SK-N-MC (cell line): ENCODE results near the gene DIP2C.

Experiments
- DNase-seq: peaks from one replicate; pipeline ENCODE4 v3.0.0-alpha.2; 2011; ENCODE audit warnings: low read depth, low spot score
- H3K27ac ChIP-seq: fragments of 200-600 bp; sonication (generic); 2 replicates; pipeline ENCODE4 v1.5.1; 2016; ENCODE audit warnings: mixed run types
- H3K36me3 ChIP-seq: fragments of 200-600 bp; sonication (generic); 2 replicates; pipeline ENCODE4 v1.6.1; 2017; ENCODE audit warnings: antibody characterized with exemption, low read length, mixed read lengths; ENCODE audit not compliant: insufficient read depth
- H3K4me3 ChIP-seq: fragments of 200-600 bp; sonication (generic); 2 replicates; pipeline ENCODE4 v1.5.1; 2016
- H3K9ac ChIP-seq: fragments of 200-600 bp; sonication (generic); 2 replicates; pipeline ENCODE4 v1.8.0; 2017; ENCODE audit warnings: mixed run types, mixed read lengths; ENCODE audit not compliant: insufficient read length
- H3K9me3 ChIP-seq: fragments of 200-600 bp; sonication (generic); 2 replicates; pipeline ENCODE4 v1.6.1; 2017; ENCODE audit warnings: low read depth, mild to moderate bottlenecking, antibody characterized with exemption, low read length, moderate library complexity, mixed read lengths
- EZH2 ChIP-seq: fragments of 200-600 bp; sonication (generic); IDR thresholded peaks from one replicate; pipeline ENCODE4 v1.6.1; 2017; ENCODE audit warnings: antibody characterized with exemption
- FOXP2 ChIP-seq: optimal IDR thresholded peaks from 2 replicates; pipeline ENCODE3; 2011; ENCODE audit warnings: mild to moderate bottlenecking, moderate library complexity; ENCODE audit not compliant: insufficient read depth; ENCODE audit errors: extremely low read length, control extremely low read depth
- POLR2AphosphoS5 ChIP-seq: IDR thresholded peaks from 2 replicates; pipeline ENCODE4 v1.6.1; 2012; ENCODE audit warnings: mild to moderate bottlenecking, low read depth, low read length, borderline replicate concordance

The DIP2C gene

DNA sequence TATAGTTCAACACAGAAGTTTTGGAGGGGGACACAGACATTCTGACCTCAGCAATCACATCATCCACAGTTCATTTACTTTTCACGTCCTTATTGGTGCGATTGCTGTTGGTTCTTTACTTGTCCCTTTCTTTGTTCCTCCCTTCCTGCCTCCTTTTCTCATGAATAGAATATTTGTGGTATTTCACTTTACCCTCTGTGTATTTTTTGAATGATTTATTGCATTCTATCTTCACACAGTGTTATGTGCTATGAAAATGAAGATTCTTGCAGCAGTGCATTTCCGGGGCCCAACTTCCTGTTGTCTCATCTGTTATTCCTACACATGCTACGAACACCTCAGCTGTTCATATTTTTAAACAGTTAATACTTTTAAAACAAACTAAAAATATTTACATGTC is 374.6 kb downstream of the DIP2C start:
- peak overlapping the region; percentile 92 for H3K27ac ChIP-seq
- no peak for DNase-seq
- peak overlapping the region; percentile 51 for H3K4me3 ChIP-seq
- TF ChIP-seq POLR2AphosphoS5 (no peak; the same call in 1 of the 2 replicates), FOXP2 (no peak), EZH2 (no peak)
- H3K36me3 ChIP-seq: no peaks in the 10 kb centered on the region
- H3K9ac ChIP-seq: peak overlapping the region; percentile 26
- H3K9me3 ChIP-seq: no peaks in the 10 kb centered on the region

DNA sequence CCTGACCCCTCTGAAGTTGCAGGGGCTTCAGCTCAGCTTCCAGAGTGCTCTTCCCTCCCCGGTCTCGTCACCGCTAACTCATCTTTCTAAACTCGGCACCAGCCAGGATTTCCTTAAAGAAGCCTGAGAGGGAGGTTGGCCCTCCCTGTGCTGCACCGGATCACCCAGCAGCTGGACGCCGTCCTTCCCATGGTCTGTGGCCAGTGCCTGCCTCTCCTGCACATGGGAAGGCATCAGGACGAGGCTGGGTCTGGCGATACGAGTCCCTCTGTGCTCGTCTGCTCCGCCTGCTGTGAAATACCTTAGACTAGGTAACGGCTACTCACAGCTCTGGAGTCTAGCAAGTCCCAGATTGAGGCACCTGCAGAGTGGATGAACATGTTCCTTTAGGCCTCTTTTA is 375.1 kb downstream of the DIP2C start:
- no peak for TF ChIP-seq POLR2AphosphoS5
- TF ChIP-seq FOXP2: no peak
- no peak for TF ChIP-seq EZH2
- H3K4me3 ChIP-seq: peak overlapping the region; percentile 51
- peak overlapping the region; percentile 92 for H3K27ac ChIP-seq
- H3K36me3 ChIP-seq: no peaks in the 10 kb centered on the region
- DNase-seq: no peak
- H3K9ac ChIP-seq: no peak overlapping the region
- H3K9me3 ChIP-seq: no peaks in the 10 kb centered on the region

DNA sequence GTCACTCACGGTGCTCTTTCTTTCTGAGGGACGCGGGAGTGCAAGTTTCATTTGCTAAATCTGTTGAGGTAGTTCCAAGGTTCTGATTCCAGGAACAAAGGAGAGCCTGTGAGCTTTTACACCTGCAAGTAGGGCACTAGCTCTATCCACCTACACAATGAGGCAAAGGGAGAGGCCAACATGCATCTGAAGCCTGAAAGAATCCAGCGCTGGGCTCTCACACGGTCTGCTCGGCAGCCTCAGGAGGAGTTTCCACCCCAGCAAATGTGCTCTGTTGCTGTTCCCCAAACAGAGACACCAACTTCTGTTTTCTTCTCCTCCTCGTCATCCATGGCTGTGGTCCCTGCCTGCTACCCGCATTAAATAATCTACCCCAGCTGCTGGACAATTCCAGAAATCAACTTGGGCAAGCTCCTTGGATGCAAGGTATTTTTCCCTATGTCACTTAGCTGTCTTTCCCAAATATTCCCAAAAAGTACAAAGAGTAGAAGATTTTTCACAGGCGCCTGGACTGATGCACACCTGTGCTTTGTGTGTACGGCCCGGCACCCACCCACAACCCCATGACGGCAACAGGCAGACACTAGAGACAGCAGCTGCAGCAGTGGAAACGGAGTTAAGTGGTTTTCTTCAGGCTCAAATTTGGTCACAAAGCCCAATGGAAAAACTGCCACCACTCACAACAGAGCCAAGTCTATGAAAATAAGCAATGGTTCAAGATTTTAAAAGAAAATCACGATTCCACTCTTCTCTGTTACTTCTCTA is 377.4 kb downstream of the DIP2C start:
- Histone ChIP-seq H3K36me3 (no peaks in the 10 kb centered on the region), H3K27ac (no peak overlapping the region), H3K4me3 (no peak overlapping the region), H3K9ac (no peak overlapping the region), H3K9me3 (no peaks in the 10 kb centered on the region)
- no peak for DNase-seq
- no peak for TF ChIP-seq EZH2
- no peak for TF ChIP-seq FOXP2
- no peak for TF ChIP-seq POLR2AphosphoS5

DNA sequence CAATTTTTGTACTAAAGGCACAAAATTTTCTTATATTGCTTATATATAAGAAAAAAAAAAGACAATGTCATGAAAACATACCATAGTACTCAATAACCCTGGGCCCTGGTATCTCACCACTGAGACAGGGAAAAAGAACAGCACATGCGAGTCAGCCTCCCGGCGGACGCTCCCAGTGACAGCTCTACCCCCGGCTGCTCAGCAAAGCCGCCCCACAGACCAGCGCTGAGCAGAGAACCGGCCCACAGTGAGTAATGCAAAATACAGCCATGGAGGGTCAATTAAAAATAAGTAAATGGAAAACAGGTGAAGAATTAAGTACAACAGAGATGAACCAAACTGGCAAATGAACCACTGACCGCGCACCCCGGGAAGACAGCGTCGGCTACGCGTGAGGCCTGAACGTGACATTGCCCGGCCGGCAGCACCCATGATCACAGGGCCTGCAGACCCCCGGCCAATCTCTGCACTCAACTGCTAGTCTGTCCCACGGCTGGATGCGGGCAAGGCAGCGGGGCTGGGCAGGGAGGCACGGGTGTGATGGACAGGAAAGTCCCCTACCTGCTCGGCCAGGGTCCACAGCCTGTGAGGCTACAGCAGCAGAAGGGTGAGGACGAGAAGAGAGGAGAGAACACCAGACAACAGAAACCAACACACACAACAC is 378.4 kb downstream of the DIP2C start:
- Histone ChIP-seq H3K9me3 (no peaks in the 10 kb centered on the region), H3K9ac (no peak overlapping the region), H3K27ac (no peak overlapping the region), H3K4me3 (no peak overlapping the region), H3K36me3 (no peaks in the 10 kb centered on the region)
- TF ChIP-seq EZH2 (no peak), POLR2AphosphoS5 (no peak), FOXP2 (no peak)
- no peak for DNase-seq

DNA sequence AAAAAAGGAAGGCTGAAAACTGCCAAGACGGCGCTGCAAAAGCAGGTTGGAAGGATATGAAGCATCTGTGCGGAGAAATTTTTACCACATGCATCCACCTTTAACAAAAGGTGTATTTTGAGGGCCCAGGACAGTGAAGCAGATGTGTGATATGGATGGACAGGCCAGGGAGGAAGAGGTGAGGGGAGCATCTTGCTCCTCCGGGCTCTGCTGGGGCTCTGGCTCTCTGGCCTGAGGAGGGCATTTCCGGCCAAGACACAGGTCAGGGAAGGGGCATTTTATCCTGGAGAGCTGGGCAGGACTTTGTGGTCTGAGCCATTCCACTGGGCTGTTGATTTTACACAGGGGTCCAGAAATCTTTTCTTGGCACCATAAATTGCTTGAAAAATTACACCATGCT is 379.1 kb downstream of the DIP2C start:
- TF ChIP-seq FOXP2: no peak
- no peak for TF ChIP-seq EZH2
- TF ChIP-seq POLR2AphosphoS5: no peak
- Histone ChIP-seq H3K27ac (no peak overlapping the region), H3K9ac (no peak overlapping the region), H3K36me3 (no peaks in the 10 kb centered on the region), H3K4me3 (no peak overlapping the region), H3K9me3 (no peaks in the 10 kb centered on the region)
- no peak for DNase-seq

DNA sequence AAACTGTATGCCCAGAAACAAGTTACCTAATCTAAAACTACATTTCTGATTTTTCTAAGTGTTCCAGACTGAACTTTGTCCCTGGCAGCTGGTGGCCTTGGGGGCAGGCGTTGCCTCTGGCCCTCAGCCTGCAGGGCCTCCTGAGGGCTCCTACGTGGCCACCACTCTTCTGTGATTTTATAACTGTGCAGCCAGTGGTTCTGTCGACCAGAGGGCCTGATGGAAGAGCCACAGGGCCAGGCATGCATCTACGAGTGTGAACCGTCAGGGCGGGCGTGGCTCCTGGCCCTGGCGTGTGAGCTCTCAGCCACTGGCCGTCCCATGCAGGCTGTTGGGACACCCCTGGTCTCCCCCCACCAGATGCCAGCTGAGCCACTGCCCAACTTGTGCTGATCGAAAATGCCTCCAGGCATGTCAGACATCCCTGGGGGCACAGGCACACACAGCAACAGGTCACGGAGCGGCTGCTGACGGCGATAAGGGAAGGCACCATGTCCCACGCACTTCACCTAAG is 380.8 kb downstream of the DIP2C start:
- DNase-seq: no peak
- Histone ChIP-seq H3K9me3 (no peaks in the 10 kb centered on the region), H3K27ac (no peak overlapping the region), H3K36me3 (no peaks in the 10 kb centered on the region), H3K4me3 (no peak overlapping the region), H3K9ac (no peak overlapping the region)
- TF ChIP-seq EZH2: no peak
- no peak for TF ChIP-seq POLR2AphosphoS5

DNA sequence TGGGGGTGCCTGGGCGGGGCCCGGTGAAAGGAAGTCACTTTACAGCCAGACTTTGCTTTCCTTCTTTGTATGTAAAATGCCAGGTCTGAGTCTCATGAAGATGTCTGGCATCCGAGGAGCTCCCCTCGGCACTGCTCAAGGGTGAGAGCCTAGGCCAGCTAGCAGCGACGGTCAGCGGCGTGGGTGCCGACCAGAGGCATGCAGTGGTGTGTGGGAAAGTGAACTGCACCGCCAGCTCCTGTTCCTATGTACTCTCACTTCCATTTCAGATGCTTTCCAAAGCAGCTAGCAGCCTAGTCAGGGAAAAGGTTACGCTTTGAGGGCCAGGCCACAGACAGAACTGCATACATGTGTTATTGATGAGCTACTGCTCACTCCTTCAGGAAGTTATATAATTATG is 381.4 kb downstream of the DIP2C start:
- no peaks in the 10 kb centered on the region for H3K9me3 ChIP-seq
- no peak overlapping the region for H3K27ac ChIP-seq
- H3K9ac ChIP-seq: no peak overlapping the region
- H3K4me3 ChIP-seq: no peak overlapping the region
- DNase-seq: no peak
- H3K36me3 ChIP-seq: no peaks in the 10 kb centered on the region
- TF ChIP-seq POLR2AphosphoS5 (no peak), FOXP2 (no peak), EZH2 (no peak)

DNA sequence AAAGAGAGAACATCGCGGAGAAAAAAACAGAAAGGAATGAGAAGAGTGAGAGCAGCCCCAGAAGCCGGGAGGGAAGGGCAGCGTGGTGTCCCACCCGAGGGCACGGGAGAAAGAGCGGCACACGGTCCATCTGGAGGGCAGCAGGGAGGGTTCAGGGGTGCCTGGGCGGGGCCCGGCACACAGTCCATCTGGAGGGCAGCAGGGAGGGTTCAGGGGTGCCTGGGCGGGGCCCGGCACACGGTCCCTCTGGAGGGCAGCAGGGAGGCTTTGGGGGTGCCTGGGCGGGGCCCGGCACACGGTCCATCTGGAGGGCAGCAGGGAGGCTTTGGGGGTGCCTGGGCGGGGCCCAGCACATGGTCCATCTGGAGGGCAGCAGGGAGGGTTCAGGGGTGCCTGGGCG is 381.8 kb downstream of the DIP2C start:
- no peak overlapping the region for H3K27ac ChIP-seq
- H3K9ac ChIP-seq: no peak overlapping the region
- no peaks in the 10 kb centered on the region for H3K9me3 ChIP-seq

DNA sequence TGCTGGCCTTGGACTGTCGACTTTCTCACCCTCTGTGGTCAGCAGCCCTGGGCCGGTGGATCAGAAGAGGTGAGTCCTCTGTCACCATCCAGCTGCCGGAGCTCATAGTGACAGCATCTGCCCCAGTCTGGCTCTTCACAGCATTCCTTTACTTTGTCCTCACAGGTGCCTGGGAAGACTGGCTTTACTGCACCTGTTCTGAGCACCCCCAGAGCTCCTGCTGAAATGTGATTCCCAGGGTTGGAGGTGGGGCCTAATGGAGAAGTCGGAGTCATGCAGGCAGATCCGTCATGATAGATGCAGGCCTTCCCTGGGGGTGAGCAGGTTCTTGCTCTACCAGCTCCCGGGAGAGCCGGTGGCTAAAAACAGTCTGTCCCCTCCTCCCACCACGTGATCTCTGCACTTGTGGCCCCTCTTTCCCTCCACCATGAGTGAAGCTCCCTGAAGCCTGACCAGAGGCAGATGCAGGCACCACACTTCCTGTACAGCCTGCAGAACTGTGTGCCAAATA is 382.7 kb downstream of the DIP2C start:
- H3K9ac ChIP-seq: no peak overlapping the region
- no peak for DNase-seq
- TF ChIP-seq POLR2AphosphoS5 (no peak), FOXP2 (no peak), EZH2 (no peak)
- H3K4me3 ChIP-seq: no peak overlapping the region
- H3K27ac ChIP-seq: peak overlapping the region; percentile 75; the same call in 1 of the 2 replicates
- no peaks in the 10 kb centered on the region for H3K9me3 ChIP-seq
- H3K36me3 ChIP-seq: no peaks in the 10 kb centered on the region

More for the DNA sequence above, 381.8 kb downstream of the DIP2C start:
- TF ChIP-seq FOXP2 (no peak), POLR2AphosphoS5 (no peak), EZH2 (no peak)
- Histone ChIP-seq H3K36me3 (no peaks in the 10 kb centered on the region), H3K4me3 (no peak overlapping the region)
- no peak for DNase-seq
